ENCODE results near the gene SPRR1B.

DNA sequence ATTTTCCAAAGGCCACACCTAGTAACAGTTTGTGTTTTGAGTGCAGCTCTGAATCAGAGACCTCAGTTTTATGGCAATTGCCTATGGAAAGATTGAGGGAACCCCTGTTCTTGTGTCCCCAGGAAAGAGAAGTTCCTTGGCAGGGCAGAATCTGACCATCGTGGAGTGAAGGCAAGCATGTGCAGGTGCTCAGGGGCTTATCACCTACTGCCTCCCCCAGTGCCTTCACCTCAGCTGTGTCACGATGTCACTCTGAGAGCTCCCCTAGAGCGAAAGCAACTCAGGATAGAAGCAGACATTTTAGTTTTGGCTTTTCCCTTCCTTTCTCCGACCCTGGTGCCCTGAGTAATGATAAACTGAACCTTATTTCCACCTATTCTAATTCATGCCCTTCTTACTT is 48.9 kb upstream of the SPRR1B start:
- no peak for TF ChIP-seq TAF1 (conservative IDR thresholded peaks at IDR 0.05)
- TF ChIP-seq, protein P1, sequence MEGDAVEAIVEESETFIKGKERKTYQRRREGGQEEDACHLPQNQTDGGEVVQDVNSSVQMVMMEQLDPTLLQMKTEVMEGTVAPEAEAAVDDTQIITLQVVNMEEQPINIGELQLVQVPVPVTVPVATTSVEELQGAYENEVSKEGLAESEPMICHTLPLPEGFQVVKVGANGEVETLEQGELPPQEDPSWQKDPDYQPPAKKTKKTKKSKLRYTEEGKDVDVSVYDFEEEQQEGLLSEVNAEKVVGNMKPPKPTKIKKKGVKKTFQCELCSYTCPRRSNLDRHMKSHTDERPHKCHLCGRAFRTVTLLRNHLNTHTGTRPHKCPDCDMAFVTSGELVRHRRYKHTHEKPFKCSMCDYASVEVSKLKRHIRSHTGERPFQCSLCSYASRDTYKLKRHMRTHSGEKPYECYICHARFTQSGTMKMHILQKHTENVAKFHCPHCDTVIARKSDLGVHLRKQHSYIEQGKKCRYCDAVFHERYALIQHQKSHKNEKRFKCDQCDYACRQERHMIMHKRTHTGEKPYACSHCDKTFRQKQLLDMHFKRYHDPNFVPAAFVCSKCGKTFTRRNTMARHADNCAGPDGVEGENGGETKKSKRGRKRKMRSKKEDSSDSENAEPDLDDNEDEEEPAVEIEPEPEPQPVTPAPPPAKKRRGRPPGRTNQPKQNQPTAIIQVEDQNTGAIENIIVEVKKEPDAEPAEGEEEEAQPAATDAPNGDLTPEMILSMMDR (IDR thresholded peaks at IDR 0.05; ENCODE audit: low read depth, low read length, missing input control): no peak
- TF ChIP-seq, protein P2, sequence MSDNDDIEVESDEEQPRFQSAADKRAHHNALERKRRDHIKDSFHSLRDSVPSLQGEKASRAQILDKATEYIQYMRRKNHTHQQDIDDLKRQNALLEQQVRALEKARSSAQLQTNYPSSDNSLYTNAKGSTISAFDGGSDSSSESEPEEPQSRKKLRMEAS (IDR thresholded peaks at IDR 0.05): no peak
- TF ChIP-seq, protein P3, sequence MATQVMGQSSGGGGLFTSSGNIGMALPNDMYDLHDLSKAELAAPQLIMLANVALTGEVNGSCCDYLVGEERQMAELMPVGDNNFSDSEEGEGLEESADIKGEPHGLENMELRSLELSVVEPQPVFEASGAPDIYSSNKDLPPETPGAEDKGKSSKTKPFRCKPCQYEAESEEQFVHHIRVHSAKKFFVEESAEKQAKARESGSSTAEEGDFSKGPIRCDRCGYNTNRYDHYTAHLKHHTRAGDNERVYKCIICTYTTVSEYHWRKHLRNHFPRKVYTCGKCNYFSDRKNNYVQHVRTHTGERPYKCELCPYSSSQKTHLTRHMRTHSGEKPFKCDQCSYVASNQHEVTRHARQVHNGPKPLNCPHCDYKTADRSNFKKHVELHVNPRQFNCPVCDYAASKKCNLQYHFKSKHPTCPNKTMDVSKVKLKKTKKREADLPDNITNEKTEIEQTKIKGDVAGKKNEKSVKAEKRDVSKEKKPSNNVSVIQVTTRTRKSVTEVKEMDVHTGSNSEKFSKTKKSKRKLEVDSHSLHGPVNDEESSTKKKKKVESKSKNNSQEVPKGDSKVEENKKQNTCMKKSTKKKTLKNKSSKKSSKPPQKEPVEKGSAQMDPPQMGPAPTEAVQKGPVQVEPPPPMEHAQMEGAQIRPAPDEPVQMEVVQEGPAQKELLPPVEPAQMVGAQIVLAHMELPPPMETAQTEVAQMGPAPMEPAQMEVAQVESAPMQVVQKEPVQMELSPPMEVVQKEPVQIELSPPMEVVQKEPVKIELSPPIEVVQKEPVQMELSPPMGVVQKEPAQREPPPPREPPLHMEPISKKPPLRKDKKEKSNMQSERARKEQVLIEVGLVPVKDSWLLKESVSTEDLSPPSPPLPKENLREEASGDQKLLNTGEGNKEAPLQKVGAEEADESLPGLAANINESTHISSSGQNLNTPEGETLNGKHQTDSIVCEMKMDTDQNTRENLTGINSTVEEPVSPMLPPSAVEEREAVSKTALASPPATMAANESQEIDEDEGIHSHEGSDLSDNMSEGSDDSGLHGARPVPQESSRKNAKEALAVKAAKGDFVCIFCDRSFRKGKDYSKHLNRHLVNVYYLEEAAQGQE (IDR thresholded peaks at IDR 0.05): no peak
- TF ChIP-seq FOXA1 (IDR thresholded peaks at IDR 0.05): no peak
- TF ChIP-seq SP1 (IDR thresholded peaks at IDR 0.05): no peak
- no peak for TF ChIP-seq YY1 (IDR thresholded peaks at IDR 0.05)
- TF ChIP-seq GABPA (IDR thresholded peaks at IDR 0.05 in 1 of 2, conservative IDR thresholded peaks at IDR 0.05 in 1 of 2): no peak
- no peak for TF ChIP-seq EGR1 (IDR thresholded peaks at IDR 0.05; ENCODE audit: low read depth in 2 of 2)
- TF ChIP-seq RAD21 (IDR thresholded peaks at IDR 0.05): no peak
- TF ChIP-seq JUND (IDR thresholded peaks at IDR 0.05): no peak
- no peak for TF ChIP-seq HNF4G (IDR thresholded peaks at IDR 0.05)
- TF ChIP-seq, protein P4, sequence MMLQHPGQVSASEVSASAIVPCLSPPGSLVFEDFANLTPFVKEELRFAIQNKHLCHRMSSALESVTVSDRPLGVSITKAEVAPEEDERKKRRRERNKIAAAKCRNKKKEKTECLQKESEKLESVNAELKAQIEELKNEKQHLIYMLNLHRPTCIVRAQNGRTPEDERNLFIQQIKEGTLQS (IDR thresholded peaks at IDR 0.05): no peak
- TF ChIP-seq, protein P5, sequence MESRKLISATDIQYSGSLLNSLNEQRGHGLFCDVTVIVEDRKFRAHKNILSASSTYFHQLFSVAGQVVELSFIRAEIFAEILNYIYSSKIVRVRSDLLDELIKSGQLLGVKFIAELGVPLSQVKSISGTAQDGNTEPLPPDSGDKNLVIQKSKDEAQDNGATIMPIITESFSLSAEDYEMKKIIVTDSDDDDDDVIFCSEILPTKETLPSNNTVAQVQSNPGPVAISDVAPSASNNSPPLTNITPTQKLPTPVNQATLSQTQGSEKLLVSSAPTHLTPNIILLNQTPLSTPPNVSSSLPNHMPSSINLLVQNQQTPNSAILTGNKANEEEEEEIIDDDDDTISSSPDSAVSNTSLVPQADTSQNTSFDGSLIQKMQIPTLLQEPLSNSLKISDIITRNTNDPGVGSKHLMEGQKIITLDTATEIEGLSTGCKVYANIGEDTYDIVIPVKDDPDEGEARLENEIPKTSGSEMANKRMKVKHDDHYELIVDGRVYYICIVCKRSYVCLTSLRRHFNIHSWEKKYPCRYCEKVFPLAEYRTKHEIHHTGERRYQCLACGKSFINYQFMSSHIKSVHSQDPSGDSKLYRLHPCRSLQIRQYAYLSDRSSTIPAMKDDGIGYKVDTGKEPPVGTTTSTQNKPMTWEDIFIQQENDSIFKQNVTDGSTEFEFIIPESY (IDR thresholded peaks at IDR 0.05): no peak
